Measurements from ENCODE around the gene ZNF366.
"Not testable (repeated sequence)": the region's sequence is repeated elsewhere in the genome, so short reads cannot be mapped to it uniquely, and the experiment has no call there.

ZNF366 gene

DNA sequence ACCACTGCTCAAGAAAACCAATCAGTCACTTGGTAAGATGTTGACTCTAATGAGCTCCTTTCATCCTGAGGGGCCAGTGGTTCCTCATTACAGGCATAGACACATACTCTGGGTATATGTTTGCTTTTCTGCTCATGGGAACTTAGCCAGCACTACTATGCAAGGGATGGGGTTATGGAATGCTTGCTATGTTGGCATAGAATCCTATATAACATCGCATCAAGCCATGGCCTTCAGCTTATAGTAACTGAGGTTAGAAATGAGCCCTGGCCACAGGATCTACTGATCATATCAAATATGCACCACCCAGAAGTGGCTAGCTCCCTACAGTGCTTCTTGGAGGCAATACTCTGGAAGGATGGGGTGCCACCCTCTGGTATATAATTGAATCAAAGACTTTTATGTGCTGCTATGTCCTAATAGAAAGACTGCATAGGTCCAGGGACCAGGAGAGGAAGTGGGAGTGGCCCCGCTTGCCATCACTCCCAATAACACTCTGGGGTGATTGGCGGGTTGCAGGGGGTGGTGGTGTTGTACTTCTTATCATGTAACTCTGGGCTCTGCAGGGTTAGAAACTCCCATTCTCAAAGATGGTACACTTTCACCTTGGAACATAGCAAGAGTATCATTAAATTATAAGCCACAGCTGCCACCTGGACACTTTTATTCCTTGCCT, 70.3 kb downstream of the ZNF366 start:
- no peak for ATAC-seq

DNA sequence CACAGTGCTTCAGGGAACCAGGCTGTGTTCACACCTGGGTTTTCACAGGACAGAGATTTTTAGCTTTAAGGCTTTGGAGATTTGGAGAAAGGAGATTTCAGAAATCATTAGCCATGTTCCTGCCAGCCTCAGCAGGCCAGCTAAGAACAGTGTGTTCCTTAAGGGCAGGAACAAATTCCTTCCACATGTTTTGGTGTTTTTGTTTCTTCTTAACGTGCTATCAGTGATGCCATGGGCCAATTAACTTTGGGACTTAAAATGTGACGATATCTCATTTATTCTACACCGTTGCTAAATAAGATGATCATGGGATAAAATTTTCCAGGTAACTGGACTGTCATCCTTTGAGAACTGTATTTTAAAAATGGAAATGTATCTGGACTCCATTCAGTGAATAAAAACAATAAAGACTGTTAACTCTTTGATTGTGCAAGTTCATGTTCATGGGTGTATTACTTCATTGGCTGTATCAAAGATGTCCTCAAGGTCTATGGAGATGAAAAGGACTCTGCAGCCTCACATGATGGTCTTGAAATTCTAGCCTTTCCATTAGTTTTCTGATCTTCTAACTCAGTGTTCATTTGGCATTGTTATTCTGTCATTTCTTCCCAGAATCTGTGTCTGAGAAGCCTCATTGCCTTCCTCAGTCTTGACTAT, 72.3 kb downstream of the ZNF366 start:
- ATAC-seq = no peak

GRCh38 chr5:72434056-72434780, 73.0 kb downstream of the ZNF366 start:
- no peak for ATAC-seq

- no peak for ATAC-seq
Observed at GRCh38 chr5:72433522-72433921, 73.7 kb downstream of the ZNF366 start.

DNA sequence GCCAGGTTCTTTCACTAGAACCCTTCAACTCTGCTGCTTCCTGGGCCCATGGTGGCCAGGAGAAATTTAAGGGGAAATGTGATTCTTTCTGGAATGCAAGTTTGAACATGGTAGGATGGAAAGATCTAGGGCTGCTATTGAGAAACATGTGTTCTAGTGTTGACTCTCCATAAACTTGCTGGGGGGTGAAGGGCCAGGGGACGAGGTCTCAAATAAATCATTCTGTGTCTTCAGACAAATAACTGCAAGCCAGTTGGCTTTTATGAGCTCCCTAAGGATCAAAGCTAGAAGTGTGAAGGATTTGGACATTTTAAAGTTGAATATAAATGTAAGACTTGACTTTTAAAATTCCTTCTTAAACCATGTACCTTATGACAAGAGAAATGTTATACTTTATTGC, 78.5 kb downstream of the ZNF366 start:
- no peak for ATAC-seq

- ATAC-seq = no peak
Observed at GRCh38 chr5:72427488-72428437, 79.4 kb downstream of the ZNF366 start.

DNA sequence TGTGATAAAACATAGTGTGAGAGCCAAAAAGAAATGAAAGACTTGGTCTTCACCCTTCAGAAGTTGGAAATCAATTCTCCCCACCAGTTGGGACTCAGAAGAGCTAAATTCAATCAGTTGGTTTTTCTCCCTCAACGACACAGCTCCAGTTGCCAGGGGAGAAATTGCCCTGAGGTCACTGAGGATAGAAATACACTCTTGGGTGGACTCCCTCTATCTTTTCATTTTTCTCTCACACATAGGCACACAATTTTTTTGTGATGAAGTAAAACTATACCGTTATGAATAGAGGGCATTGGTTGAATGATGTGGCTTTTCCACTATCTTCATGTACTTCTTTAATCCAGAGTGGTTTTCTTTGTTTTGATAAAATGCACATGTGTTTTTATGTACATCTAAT, 80.2 kb downstream of the ZNF366 start:
- ATAC-seq = no peak

- no peak for ATAC-seq
Observed at GRCh38 chr5:72426019-72426418, 81.2 kb downstream of the ZNF366 start.

- ATAC-seq = no peak
Observed at GRCh38 chr5:72418271-72418670, 88.9 kb downstream of the ZNF366 start.

DNA sequence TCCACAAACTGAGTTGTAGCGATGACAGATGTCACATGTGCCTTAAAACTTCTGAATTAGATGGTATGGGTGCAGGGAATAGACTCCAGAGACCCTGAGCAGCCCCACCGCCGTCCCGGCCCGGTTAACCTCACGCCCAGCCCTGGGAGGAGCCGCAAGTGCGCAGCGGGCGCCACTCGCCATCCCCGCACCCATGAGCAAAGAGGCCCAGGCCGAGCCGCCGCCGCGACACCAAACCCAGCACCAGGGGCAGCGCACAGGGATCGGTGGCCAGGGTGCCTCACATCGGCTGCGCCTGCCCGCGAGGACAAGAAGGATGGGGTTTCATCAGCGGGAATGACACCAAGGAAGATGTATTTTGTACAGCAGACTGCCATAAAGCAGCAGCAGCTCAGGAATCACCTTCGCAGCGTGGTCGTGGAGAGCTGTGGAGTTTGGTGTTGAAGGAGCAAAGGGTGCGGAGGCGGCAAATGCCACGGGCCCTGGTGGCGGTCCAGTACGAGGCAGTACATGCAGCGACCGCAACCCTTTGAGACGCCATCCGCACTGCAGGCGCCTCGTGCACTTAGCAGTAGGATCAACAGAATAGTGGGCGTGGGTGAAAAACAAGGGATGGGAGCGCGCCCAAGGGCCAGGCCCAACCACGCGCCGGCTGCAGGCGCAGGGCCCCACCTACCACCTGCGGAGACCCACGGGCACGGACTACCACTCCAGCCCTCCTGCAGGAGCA, 89.7 kb downstream of the ZNF366 start:
- ATAC-seq = no peak

DNA sequence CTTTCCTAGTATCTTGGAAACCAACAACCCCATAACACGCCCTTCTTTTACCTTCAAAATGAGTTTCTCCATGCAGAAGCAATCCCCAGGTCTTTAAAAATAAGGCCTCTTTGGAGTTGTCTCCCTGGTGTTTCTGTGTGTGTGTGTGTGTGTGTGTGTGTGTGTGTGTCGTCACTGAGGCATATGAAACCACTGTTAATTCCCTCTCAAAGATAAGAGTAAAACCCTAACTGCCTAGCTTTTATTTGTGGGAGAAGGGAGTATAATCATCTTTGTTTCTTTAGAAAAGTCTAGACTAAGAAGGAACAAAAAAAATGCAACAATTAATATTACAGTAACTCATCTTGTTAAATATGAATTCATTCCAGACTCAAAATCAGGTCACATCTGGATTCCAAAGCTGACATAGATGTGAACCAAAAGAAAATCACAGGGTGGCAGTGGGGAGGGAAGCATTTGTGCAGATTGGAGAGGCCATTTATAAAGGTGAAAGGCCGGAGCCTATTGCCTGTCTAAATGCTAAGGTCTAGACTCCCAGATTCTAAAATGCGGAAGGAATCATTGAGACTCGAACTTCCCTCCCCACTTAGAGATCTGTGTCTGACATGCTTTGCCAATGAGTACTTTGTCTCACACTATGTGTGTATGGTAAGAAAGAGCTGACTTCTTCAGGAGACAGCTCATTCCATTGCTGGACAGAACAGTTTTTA, 91.4 kb downstream of the ZNF366 start:
- no peak for ATAC-seq

DNA sequence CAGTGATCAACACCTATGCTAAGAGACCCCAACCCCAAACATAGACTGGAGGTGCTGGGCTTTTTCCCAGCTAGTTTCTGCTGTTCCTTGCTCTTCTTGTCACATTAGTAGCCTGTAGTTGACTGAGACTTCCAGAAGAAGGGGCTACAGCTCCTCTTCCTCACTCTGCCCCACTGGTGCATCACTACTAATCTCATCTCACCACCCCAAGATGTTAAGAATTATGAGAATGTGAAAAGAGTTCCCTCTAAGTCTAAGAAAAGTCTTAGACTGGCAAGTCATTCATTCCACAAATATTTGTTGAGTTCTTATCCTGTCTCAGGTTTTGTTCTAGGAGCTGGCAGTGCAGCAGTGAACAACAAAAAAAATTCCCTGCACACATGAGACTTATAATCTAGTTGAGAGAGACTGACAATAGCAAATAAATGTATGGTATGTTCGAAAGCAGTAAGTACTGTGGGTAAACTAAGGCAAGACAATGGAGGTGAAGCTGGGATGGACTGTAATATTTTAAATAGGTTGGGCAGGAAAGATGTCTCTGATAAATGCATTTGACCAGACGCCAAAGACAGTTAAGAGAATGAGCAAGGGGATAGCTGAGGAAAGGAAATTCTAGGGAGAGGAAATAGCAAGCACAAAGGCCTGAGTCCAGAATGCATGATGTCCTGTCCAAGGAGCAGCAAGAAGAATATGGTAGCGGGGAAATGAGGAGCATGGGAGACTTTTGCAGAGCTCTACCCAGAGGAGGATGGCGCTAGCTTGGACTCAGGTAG, 94.7 kb downstream of the ZNF366 start:
- ATAC-seq = no peak

- no peak for ATAC-seq
Observed at GRCh38 chr5:72410688-72411295, 96.4 kb downstream of the ZNF366 start.

GRCh38 chr5:72408603-72409002, 98.6 kb downstream of the ZNF366 start:
- no peak for ATAC-seq

DNA sequence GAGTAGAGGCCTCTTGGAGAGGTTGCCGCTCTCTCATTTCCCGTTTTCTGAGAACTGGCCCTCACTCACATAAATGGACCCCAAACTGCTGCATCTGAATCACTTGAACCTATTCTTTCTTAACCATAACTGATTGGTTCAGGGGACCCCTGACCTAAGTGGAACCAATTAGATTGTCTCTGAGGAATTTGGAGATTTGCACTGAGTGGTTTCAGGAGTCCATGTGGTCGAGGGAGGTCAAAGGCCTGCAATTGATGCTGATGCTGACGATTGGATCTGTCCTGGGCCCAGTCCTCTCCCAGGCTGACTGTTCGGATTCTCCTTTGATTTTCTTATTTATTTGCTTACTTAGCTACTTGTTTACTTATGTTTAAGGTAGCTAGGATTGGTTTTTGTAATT, 99.1 kb downstream of the ZNF366 start:
- no peak for ATAC-seq

DNA sequence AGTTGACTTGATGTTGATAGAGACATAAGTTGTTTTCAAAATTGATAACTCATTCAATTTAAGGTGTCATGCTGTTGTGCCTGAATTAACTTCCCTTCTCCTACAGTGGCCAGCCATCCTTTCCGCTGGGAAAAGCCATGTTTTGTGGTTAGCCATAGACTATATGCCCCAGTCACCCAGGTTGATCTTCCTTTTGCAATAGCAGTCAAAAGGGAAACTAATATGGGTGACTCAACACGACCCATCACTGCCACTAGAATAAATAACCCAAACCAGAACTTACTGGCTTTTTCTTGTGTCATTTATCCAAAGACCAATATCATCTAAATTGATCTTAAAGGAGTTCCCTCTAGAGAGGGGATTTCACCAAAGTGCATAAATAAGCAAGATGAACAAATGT, 99.7 kb downstream of the ZNF366 start:
- no peak for ATAC-seq

GRCh38 chr5:72407078-72407477, 100.1 kb downstream of the ZNF366 start:
- ATAC-seq = no peak

GRCh38 chr5:72404771-72405170, 102.4 kb downstream of the ZNF366 start:
- not testable (repeated sequence) for ATAC-seq

DNA sequence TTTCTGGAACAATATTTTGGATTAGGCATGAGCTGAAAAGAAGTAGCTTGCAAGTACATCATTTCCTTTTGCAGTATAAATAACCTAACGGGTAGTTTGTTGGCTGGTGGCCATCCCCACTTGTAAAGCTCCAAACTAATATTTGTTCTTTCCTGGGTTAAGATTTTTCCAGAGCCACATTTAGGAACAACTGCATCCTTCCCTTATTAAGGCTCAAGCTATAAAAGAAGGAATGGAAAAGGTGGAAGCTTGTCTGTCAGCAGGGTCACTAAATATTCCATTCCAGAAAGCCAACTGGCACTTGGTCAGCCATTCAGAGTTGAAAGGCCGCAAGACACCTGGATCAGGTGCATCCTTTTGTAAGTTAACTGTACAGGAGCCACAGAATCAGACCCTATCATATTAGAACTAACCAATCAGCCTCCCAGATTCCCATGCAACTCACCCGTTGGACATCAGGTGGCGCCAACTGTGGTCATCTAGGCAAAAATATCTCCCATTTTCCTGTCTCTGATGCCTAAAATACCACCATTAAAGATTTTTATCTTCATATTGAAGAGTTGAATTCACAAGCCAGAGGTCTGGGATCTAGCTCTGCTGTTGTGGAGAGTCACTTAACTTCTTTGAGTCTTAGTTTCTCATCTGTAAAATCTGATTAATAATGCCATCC, 104.1 kb downstream of the ZNF366 start:
- ATAC-seq = no peak
